Measurements from ENCODE around the gene IKZF1.

Gene IKZF1

DNA sequence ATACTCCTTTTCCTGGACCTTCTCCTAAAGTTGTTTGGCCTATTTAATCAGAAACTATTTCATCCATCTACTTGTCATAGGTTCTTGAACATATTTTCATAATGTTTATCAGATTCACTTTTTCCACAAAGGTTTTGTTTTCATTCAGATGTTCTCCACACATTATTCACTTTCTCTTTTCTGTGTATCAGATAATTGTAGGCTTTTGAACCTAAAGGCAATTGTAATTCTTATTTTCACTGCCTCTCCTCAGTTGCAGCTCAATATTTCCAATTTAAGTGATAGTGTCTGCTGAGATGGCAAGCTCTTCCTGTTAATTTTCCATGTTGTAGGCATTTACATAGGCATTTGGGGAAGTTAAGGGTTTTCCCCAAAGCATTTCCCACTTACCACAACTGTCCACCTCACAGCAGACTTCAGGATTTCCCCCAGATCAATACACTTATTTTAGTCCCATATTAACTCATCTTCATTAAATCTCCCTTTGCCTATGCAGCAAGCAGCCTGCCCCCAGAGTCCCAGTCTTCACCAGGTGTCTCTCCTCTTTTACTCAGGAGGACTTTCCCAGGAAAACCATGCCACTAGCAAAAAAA, 12.3 kb upstream of the IKZF1 start:
- Histone ChIP-seq H3K9ac (ENCODE audit: insufficient read length) (no peak overlapping the region), H3K27ac (no peak overlapping the region), H3K4me3 (no peak overlapping the region), H3K9me3 (ENCODE audit: low read depth, low read length) (no peaks in the 10 kb centered on the region), H3K36me3 (ENCODE audit: insufficient read depth, low read length) (no peaks in the 10 kb centered on the region)
- no peak for TF ChIP-seq EZH2 (IDR thresholded peaks at IDR 0.05)
- no peak for TF ChIP-seq POLR2AphosphoS5 (IDR thresholded peaks at IDR 0.05; ENCODE audit: borderline replicate concordance, low read depth, low read length)
- no peak for TF ChIP-seq FOXP2 (optimal IDR thresholded peaks at IDR 0.05; ENCODE audit: control extremely low read depth, extremely low read length, insufficient read depth)
- DNase-seq (ENCODE audit: low read depth, low spot score): no peak

DNA sequence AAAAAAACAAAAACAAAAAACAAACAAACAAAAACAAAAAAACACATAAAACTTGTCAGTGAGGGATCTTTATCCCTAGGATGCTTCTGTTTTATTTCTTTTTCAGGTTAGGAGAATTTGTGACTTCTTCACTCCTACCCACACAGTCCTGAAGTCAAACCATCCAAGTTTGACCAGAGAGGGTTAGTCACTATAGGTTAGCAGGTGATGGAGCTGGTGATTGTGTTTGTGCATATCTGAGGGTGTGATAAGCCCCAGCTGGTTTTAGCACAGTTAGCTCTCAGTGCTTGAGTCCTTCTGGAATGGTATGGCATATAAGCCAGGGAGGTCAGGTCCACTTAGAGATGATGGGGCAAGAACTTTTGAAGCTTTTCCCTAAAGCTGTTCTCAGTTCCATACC, 11.8 kb upstream of the IKZF1 start:
- Histone ChIP-seq H3K36me3 (ENCODE audit: insufficient read depth, low read length) (no peaks in the 10 kb centered on the region), H3K4me3 (no peak overlapping the region), H3K9me3 (ENCODE audit: low read depth, low read length) (no peaks in the 10 kb centered on the region), H3K9ac (ENCODE audit: insufficient read length) (no peak overlapping the region), H3K27ac (no peak overlapping the region)
- TF ChIP-seq POLR2AphosphoS5 (IDR thresholded peaks at IDR 0.05; ENCODE audit: borderline replicate concordance, low read depth, low read length) (no peak), EZH2 (IDR thresholded peaks at IDR 0.05) (no peak), FOXP2 (optimal IDR thresholded peaks at IDR 0.05; ENCODE audit: control extremely low read depth, extremely low read length, insufficient read depth) (no peak)
- no peak for DNase-seq (ENCODE audit: low read depth, low spot score)

DNA sequence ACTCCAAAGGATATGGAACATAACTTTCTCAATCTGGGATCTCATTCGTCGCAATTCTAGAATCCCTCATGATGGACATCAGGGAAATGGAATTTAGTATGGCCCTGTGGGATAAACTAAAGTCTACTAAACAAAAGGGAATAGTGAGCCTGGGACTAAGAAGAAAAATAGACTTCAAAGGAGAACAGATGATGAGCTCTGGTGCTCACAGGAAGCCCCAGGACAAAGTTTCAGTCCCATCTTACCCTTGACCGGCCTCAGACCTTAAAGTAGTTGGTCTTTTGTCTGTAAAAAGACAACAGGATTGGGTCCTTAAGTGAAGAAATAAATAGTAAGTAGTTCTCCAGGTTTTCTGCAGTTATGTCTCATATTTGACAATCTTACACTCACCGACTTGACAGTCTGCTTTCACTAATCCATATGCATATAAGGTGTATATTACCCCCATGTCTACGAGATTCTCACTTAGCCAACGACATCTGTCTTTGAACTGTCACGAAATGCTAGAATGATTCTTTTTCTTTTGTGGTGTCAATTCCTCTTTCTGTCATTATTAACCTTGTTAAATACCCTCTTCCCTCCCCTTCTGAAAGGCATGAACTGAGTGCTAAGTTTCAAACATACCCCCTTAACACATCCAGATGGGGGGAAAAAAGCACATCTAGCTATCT, 10.9 kb upstream of the IKZF1 start:
- H3K27ac ChIP-seq: no peak overlapping the region
- no peak overlapping the region for H3K4me3 ChIP-seq
- H3K9me3 ChIP-seq (ENCODE audit: low read depth, low read length): no peaks in the 10 kb centered on the region
- DNase-seq (ENCODE audit: low read depth, low spot score): no peak
- no peaks in the 10 kb centered on the region for H3K36me3 ChIP-seq (ENCODE audit: insufficient read depth, low read length)
- no peak overlapping the region for H3K9ac ChIP-seq (ENCODE audit: insufficient read length)
- TF ChIP-seq POLR2AphosphoS5 (IDR thresholded peaks at IDR 0.05; ENCODE audit: borderline replicate concordance, low read depth, low read length): no peak
- no peak for TF ChIP-seq FOXP2 (optimal IDR thresholded peaks at IDR 0.05; ENCODE audit: control extremely low read depth, extremely low read length, insufficient read depth)
- no peak for TF ChIP-seq EZH2 (IDR thresholded peaks at IDR 0.05)

DNA sequence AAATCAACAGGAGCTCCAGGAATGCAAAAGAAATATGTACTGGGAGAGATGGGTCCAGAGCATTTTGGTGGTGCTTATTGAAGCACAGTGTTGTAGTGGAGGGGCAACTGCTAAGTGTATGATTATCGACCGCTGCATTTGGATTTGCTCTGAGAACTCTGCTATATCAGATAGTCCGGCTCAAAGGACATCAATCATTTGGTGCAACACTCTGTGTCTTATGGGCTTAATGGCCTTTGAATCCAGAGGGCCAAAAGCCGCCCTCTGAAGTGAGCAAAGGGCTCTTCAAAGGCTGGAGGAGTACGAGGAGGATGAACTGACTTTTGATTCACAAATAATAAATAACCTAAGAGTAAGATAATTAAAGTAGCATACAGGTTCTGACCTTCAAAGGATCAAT, 9.4 kb upstream of the IKZF1 start:
- H3K36me3 ChIP-seq (ENCODE audit: insufficient read depth, low read length): no peaks in the 10 kb centered on the region
- DNase-seq (ENCODE audit: low read depth, low spot score): no peak
- TF ChIP-seq POLR2AphosphoS5 (IDR thresholded peaks at IDR 0.05; ENCODE audit: borderline replicate concordance, low read depth, low read length) (no peak), FOXP2 (optimal IDR thresholded peaks at IDR 0.05; ENCODE audit: control extremely low read depth, extremely low read length, insufficient read depth) (no peak), EZH2 (IDR thresholded peaks at IDR 0.05) (no peak)
- H3K4me3 ChIP-seq: no peak overlapping the region
- H3K27ac ChIP-seq: no peak overlapping the region
- no peaks in the 10 kb centered on the region for H3K9me3 ChIP-seq (ENCODE audit: low read depth, low read length)
- H3K9ac ChIP-seq (ENCODE audit: insufficient read length): no peak overlapping the region

DNA sequence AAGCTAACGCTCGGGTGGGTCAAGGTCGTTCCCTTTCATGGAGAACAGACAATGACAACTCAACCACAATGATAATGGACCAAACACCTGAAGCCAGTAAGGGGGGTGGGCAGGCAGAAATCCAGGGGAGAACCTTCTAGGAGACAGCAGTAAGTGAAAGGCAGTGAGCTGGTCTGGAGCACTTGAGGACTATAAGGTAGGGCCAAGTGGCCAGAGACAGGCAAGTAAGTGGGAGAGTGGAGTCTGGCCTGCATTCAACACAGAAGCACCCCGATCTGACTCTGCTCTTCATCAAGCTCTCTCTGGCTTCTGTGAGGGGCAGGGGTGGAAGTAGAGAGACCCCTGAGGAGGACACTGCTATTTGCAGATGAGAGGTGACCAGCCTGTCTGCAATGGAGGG, 7.7 kb upstream of the IKZF1 start:
- no peak for TF ChIP-seq EZH2 (IDR thresholded peaks at IDR 0.05)
- TF ChIP-seq FOXP2 (optimal IDR thresholded peaks at IDR 0.05; ENCODE audit: control extremely low read depth, extremely low read length, insufficient read depth): no peak
- no peak for TF ChIP-seq POLR2AphosphoS5 (IDR thresholded peaks at IDR 0.05; ENCODE audit: borderline replicate concordance, low read depth, low read length)
- Histone ChIP-seq H3K36me3 (ENCODE audit: insufficient read depth, low read length) (no peaks in the 10 kb centered on the region), H3K9me3 (ENCODE audit: low read depth, low read length) (no peaks in the 10 kb centered on the region), H3K9ac (ENCODE audit: insufficient read length) (no peak overlapping the region), H3K27ac (no peak overlapping the region), H3K4me3 (no peak overlapping the region)
- no peak for DNase-seq (ENCODE audit: low read depth, low spot score)

DNA sequence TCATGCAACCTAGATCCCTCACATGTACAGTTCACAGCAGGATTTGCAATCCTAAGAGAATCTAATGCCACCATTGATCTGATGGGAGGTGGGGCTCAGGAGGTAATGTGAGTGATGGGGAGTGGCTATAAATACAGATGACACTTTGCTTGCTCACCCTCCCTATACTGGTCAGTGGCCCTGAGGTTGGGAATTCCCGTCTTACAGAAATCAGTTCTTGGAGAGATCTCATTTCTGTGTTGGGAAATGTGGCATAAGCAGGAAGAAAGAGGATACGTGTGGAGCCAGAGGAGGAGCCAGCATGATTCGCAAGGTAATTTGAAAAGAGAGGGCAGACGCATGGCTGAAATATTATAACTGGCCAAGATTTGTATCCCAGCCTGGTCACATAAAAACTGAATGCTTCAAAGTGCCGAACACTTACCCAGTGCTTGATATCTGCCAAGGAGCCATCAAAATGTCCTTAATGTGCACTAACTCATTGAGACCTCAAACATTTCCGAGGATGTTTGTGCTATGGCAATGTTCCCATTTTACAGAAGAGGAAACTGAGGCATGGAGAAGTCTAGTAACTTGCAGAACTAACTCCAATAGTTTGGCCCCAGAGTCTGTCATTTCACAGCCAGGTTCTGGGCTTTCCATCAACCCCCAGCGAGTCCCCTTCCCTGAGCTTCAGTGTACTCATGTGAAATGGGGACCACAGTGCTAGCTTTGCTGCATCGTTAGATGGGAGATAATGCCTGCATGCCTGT, 5.5 kb upstream of the IKZF1 start:
- no peak overlapping the region for H3K27ac ChIP-seq
- no peaks in the 10 kb centered on the region for H3K36me3 ChIP-seq (ENCODE audit: insufficient read depth, low read length)
- no peak for DNase-seq (ENCODE audit: low read depth, low spot score)
- H3K9ac ChIP-seq (ENCODE audit: insufficient read length): no peak overlapping the region
- TF ChIP-seq FOXP2 (optimal IDR thresholded peaks at IDR 0.05; ENCODE audit: control extremely low read depth, extremely low read length, insufficient read depth): no peak
- no peak for TF ChIP-seq POLR2AphosphoS5 (IDR thresholded peaks at IDR 0.05; ENCODE audit: borderline replicate concordance, low read depth, low read length)
- TF ChIP-seq EZH2 (IDR thresholded peaks at IDR 0.05): no peak
- H3K4me3 ChIP-seq: no peak overlapping the region
- H3K9me3 ChIP-seq (ENCODE audit: low read depth, low read length): no peaks in the 10 kb centered on the region

DNA sequence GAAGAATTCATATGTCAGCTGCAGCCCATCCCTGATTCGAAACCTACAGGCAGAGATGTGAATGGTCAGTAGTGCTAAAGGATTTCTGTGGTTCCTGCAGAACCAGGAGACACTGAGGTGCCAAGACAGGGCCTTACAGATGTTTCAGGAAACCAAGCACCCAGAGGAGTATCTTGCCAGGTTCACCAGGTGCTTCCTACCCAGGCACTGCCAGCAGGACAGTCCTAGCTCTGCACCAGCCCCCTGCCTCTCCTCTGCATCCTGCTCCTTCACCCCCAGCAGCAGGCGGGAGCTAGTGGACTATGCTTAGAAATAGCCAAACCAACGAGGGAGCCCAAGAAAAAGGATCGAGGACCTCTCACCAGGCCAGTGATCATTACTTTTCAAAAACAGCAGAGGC, 4.2 kb upstream of the IKZF1 start:
- TF ChIP-seq EZH2 (IDR thresholded peaks at IDR 0.05) (no peak), FOXP2 (optimal IDR thresholded peaks at IDR 0.05; ENCODE audit: control extremely low read depth, extremely low read length, insufficient read depth) (no peak), POLR2AphosphoS5 (IDR thresholded peaks at IDR 0.05; ENCODE audit: borderline replicate concordance, low read depth, low read length) (no peak)
- DNase-seq (ENCODE audit: low read depth, low spot score): no peak
- Histone ChIP-seq H3K9me3 (ENCODE audit: low read depth, low read length) (no peaks in the 10 kb centered on the region), H3K4me3 (no peak overlapping the region), H3K27ac (no peak overlapping the region), H3K9ac (ENCODE audit: insufficient read length) (no peak overlapping the region), H3K36me3 (ENCODE audit: insufficient read depth, low read length) (no peaks in the 10 kb centered on the region)

DNA sequence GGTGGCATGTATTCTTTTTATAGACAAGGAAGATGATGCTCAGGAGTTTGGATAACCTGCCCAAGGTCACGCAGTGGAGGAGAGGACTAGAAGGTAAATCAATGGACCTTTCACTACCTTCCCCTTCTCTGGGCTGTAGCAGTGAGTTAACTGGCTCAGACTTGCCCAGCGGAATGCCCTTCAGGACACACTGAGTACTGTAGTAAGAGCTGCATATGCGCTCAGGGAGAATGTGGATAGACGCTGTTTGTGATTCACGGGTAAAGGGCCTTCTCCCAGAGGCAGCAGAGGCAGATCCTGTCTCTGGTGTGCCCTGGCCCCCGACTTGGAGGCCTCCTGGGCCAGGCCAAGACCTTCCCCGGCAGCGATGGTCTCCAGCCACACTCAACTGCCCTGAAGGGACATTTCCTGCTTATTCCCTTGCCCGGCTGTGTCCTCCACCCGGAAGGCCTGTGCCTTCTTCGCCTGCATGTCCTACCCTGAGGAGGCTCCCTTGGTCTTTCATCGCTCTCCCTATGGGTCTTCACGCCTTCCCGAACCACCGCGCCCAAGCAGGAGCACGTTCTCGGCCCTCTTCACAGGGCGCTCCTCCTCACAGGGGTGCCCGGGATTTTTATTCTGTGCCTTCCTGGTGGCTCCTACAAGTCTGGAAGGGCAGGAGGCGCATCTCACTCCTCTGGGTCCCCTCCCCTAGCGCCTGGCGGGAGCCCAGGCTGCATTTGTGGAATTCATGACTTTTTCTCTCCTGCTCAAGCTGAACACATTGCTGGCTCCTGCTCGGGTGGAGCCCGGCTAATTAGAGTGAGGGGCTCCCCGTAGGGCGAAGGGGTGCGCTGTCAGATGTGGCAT, 1.8 kb upstream of the IKZF1 start:
- Histone ChIP-seq H3K4me3 (no peak overlapping the region), H3K27ac (no peak overlapping the region), H3K9ac (ENCODE audit: insufficient read length) (no peak overlapping the region), H3K9me3 (ENCODE audit: low read depth, low read length) (no peaks in the 10 kb centered on the region), H3K36me3 (ENCODE audit: insufficient read depth, low read length) (no peaks in the 10 kb centered on the region)
- DNase-seq (ENCODE audit: low read depth, low spot score): no peak
- no peak for TF ChIP-seq EZH2 (IDR thresholded peaks at IDR 0.05)
- TF ChIP-seq POLR2AphosphoS5 (IDR thresholded peaks at IDR 0.05; ENCODE audit: borderline replicate concordance, low read depth, low read length): no peak
- no peak for TF ChIP-seq FOXP2 (optimal IDR thresholded peaks at IDR 0.05; ENCODE audit: control extremely low read depth, extremely low read length, insufficient read depth)
